Neural cell (in vitro differentiated cells): ENCODE measurements around the gene TSPAN15. TPM values are rescaled to one million over a fixed set of nuclear protein-coding genes. Genes with fewer than 3 reads are reported as not detected.

Experiments used
- H2AFZ ChIP-seq: fragments of 200-600, 300-800 bp; sonication (generic), shearing (Covaris generic); 2 replicates; pipeline ENCODE4 v1.6.0; 2014; ENCODE audit warnings: low read depth, mild to moderate bottlenecking, antibody characterized with exemption, low read length, moderate library complexity
- H3F3A ChIP-seq: fragments of 200-600 bp; shearing (Covaris generic); 2 replicates; pipeline ENCODE4 v1.6.1; 2016; ENCODE audit warnings: mild to moderate bottlenecking, moderate library complexity, mixed read lengths, antibody characterized with exemption, low read length; ENCODE audit not compliant: insufficient read depth, poor library complexity, severe bottlenecking
- H3K27ac ChIP-seq: fragments of 200-600, 300-800 bp; sonication (generic), shearing (Covaris generic); 2 replicates; pipeline ENCODE4 v1.5.1; 2014; ENCODE audit warnings: mild to moderate bottlenecking, low read length, moderate library complexity
- H3K27me3 ChIP-seq: fragments of 300-800, 200-600 bp; sonication (generic), shearing (Covaris generic); 2 replicates; pipeline ENCODE4 v1.6.0; 2014; ENCODE audit warnings: mild to moderate bottlenecking, low read depth, low read length, moderate library complexity; ENCODE audit not compliant: insufficient read depth
- H3K36me3 ChIP-seq: fragments of 300-800, 200-600 bp; sonication (generic), shearing (Covaris generic); 2 replicates; pipeline ENCODE4 v1.5.1; 2014; ENCODE audit warnings: mild to moderate bottlenecking, antibody characterized with exemption, low read length, moderate library complexity; ENCODE audit not compliant: insufficient read depth
- H3K4me2 ChIP-seq: fragments of 300-800, 200-600 bp; sonication (generic), shearing (Covaris generic); 2 replicates; pipeline ENCODE4 v1.6.0; 2014; ENCODE audit warnings: mild to moderate bottlenecking, low read length
- H3K4me3 ChIP-seq: fragments of 300-800, 200-600 bp; sonication (generic), shearing (Covaris generic); 2 replicates; pipeline ENCODE4 v1.5.1; 2014; ENCODE audit warnings: mild to moderate bottlenecking, low read length, moderate library complexity
- H3K79me2 ChIP-seq: fragments of 200-600 bp; shearing (Covaris generic); replicated peaks from 2 replicates; pipeline ENCODE4 v1.6.0; 2014; ENCODE audit warnings: mild to moderate bottlenecking, low read length, moderate library complexity; ENCODE audit not compliant: insufficient read depth
- H3K9ac ChIP-seq: fragments of 300-800, 200-600 bp; sonication (generic), shearing (Covaris generic); 2 replicates; pipeline ENCODE4 v1.6.1; 2016; ENCODE audit warnings: mild to moderate bottlenecking, low read length, mixed read lengths
- H3K9me2 ChIP-seq: fragments of 200-600 bp; shearing (Covaris generic); 2 replicates; pipeline ENCODE4 v1.6.1; 2016; ENCODE audit warnings: mild to moderate bottlenecking, low read length, mixed read lengths; ENCODE audit not compliant: insufficient read depth
- H3K9me3 ChIP-seq: fragments of 200-600, 300-800 bp; sonication (generic), shearing (Covaris generic); 2 replicates; pipeline ENCODE4 v1.6.1; 2016; ENCODE audit warnings: mild to moderate bottlenecking, mixed run types, low read length, moderate library complexity, mixed read lengths
- H4K20me1 ChIP-seq: fragments of 200-600 bp; shearing (Covaris generic); 2 replicates; pipeline ENCODE4 v1.6.1; 2016; ENCODE audit warnings: mild to moderate bottlenecking, mixed run types; ENCODE audit not compliant: insufficient read depth
- EP300 ChIP-seq: fragments of 450-650 bp; conservative IDR thresholded peaks from 2 replicates; pipeline ENCODE4 v1.6.1; 2014; ENCODE audit warnings: antibody characterized with exemption, mild to moderate bottlenecking, moderate library complexity; ENCODE audit not compliant: poor library complexity, severe bottlenecking
- EZH2 ChIP-seq: fragments of 200-600, 300-800 bp; shearing (Covaris generic), sonication (generic); IDR thresholded peaks from 2 replicates; pipeline ENCODE4 v1.6.1; 2014; ENCODE audit warnings: antibody characterized with exemption, low read length, borderline replicate concordance, mild to moderate bottlenecking; ENCODE audit not compliant: insufficient read depth, poor library complexity, severe bottlenecking
- MXI1 ChIP-seq: fragments of 450-650 bp; conservative IDR thresholded peaks from 2 replicates; pipeline ENCODE4 v1.6.1; 2014; ENCODE audit warnings: antibody characterized with exemption, mild to moderate bottlenecking; ENCODE audit not compliant: poor library complexity, severe bottlenecking
- POLR2AphosphoS5 ChIP-seq: IDR thresholded peaks from 2 replicates; pipeline ENCODE4 v1.6.1; 2012
- RAD21 ChIP-seq: fragments of 450-650 bp; conservative IDR thresholded peaks from 2 replicates; pipeline ENCODE4 v1.6.1; 2014; ENCODE audit warnings: antibody characterized with exemption, mild to moderate bottlenecking, moderate library complexity
- SMC3 ChIP-seq: fragments of 450-650 bp; conservative IDR thresholded peaks from 2 replicates; pipeline ENCODE4 v1.6.1; 2014; ENCODE audit warnings: antibody characterized with exemption, mild to moderate bottlenecking, moderate library complexity; ENCODE audit not compliant: poor library complexity
- TAF1 ChIP-seq: IDR thresholded peaks from 2 replicates; pipeline ENCODE4 v1.6.1; 2012; ENCODE audit warnings: low read depth
- polyA plus RNA-seq: library from polyadenylated mRNA; depleted of rRNA; stranded (reverse); fragments of >200 nt; gene quantifications from 2 replicates; pipeline ENCODE4 v1.2.3, GENCODE V29; 2014
- TF ChIP-seq, protein P1 (sequence below): IDR thresholded peaks from 2 replicates; pipeline ENCODE4 v1.6.1; 2012; ENCODE audit warnings: borderline replicate concordance
- TF ChIP-seq, protein P2 (sequence below): fragments of 450-650 bp; IDR thresholded peaks from 2 replicates; pipeline ENCODE4 v1.5.1; 2014; ENCODE audit warnings: antibody characterized with exemption, mild to moderate bottlenecking, moderate library complexity; ENCODE audit not compliant: poor library complexity, severe bottlenecking

The TSPAN15 gene
- polyA plus RNA-seq, 1 donor from 2014 or later, result 1.2 TPM

DNA sequence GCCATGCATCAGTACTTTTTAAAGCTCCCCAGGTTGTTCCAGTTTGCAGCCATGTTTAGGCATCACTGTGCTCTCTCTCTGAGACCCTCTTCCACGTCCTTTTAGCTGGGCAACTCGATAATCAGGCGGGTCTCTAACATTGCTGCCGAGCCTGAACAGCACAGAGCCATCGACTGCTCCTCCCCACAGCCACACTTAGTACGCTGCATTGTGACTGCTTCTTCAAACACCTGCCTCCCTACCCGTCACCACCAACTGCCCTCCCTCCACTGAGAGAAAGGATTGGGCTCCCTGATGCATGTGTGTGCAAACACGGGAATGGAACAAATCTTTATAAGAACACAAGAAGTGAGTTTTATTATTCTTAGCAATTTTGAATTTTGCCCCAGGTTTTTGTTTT is 23.1 kb upstream of the TSPAN15 start:
- H3K9me3 ChIP-seq, result no peaks in the 10 kb centered on the region
- TF ChIP-seq RAD21 (no peak), SMC3 (no peak), EP300 (no peak), TAF1 (no peak), MXI1 (no peak), EZH2 (no peak), POLR2AphosphoS5 (no peak)
- TF ChIP-seq, protein P1, sequence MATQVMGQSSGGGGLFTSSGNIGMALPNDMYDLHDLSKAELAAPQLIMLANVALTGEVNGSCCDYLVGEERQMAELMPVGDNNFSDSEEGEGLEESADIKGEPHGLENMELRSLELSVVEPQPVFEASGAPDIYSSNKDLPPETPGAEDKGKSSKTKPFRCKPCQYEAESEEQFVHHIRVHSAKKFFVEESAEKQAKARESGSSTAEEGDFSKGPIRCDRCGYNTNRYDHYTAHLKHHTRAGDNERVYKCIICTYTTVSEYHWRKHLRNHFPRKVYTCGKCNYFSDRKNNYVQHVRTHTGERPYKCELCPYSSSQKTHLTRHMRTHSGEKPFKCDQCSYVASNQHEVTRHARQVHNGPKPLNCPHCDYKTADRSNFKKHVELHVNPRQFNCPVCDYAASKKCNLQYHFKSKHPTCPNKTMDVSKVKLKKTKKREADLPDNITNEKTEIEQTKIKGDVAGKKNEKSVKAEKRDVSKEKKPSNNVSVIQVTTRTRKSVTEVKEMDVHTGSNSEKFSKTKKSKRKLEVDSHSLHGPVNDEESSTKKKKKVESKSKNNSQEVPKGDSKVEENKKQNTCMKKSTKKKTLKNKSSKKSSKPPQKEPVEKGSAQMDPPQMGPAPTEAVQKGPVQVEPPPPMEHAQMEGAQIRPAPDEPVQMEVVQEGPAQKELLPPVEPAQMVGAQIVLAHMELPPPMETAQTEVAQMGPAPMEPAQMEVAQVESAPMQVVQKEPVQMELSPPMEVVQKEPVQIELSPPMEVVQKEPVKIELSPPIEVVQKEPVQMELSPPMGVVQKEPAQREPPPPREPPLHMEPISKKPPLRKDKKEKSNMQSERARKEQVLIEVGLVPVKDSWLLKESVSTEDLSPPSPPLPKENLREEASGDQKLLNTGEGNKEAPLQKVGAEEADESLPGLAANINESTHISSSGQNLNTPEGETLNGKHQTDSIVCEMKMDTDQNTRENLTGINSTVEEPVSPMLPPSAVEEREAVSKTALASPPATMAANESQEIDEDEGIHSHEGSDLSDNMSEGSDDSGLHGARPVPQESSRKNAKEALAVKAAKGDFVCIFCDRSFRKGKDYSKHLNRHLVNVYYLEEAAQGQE, result no peak
- TF ChIP-seq, protein P2, sequence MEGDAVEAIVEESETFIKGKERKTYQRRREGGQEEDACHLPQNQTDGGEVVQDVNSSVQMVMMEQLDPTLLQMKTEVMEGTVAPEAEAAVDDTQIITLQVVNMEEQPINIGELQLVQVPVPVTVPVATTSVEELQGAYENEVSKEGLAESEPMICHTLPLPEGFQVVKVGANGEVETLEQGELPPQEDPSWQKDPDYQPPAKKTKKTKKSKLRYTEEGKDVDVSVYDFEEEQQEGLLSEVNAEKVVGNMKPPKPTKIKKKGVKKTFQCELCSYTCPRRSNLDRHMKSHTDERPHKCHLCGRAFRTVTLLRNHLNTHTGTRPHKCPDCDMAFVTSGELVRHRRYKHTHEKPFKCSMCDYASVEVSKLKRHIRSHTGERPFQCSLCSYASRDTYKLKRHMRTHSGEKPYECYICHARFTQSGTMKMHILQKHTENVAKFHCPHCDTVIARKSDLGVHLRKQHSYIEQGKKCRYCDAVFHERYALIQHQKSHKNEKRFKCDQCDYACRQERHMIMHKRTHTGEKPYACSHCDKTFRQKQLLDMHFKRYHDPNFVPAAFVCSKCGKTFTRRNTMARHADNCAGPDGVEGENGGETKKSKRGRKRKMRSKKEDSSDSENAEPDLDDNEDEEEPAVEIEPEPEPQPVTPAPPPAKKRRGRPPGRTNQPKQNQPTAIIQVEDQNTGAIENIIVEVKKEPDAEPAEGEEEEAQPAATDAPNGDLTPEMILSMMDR, result no peak
- H2AFZ ChIP-seq, result no peak overlapping the region
- no peaks in the 10 kb centered on the region for H3K79me2 ChIP-seq
- no peak overlapping the region for H3K9ac ChIP-seq
- H3K36me3 ChIP-seq, result no peaks in the 10 kb centered on the region
- no peaks in the 10 kb centered on the region for H4K20me1 ChIP-seq
- no peak overlapping the region for H3K4me3 ChIP-seq
- no peaks in the 10 kb centered on the region for H3K27me3 ChIP-seq
- H3F3A ChIP-seq, result no peaks in the 10 kb centered on the region
- H3K27ac ChIP-seq, result no peak overlapping the region
- H3K4me2 ChIP-seq, result no peak overlapping the region
- no peaks in the 10 kb centered on the region for H3K9me2 ChIP-seq

DNA sequence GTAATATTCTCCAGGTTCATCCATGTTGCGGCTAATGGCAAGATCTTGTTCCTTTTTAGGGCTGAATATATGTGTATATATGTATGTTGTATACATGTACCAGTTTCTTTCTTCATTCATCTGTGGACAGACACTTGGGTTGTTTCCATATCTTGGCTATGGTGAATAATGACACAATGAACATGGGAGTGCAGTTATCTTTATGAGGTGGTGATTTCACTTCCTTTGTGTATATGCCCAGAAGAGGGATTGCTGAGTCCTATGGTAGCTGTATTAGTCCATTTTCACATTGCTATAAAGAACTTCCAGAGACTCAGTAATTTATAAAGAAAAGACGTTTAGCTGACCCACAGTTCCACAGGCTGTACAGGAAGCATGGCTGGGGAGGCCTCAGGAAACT is 17.1 kb upstream of the TSPAN15 start:
- H3K9me2 ChIP-seq, result no peaks in the 10 kb centered on the region
- H3K27ac ChIP-seq, result no peak overlapping the region
- no peaks in the 10 kb centered on the region for H4K20me1 ChIP-seq
- H3K4me2 ChIP-seq, result no peak overlapping the region
- H3K9ac ChIP-seq, result no peak overlapping the region
- H2AFZ ChIP-seq, result no peak overlapping the region
- TF ChIP-seq POLR2AphosphoS5 (no peak), EZH2 (no peak), RAD21 (no peak), EP300 (no peak), SMC3 (no peak), MXI1 (no peak), TAF1 (no peak)
- TF ChIP-seq, protein P2, result no peak
- TF ChIP-seq, protein P1, result no peak
- no peaks in the 10 kb centered on the region for H3K79me2 ChIP-seq
- H3F3A ChIP-seq, result no peaks in the 10 kb centered on the region
- no peaks in the 10 kb centered on the region for H3K27me3 ChIP-seq
- H3K4me3 ChIP-seq, result no peak overlapping the region
- H3K36me3 ChIP-seq, result no peaks in the 10 kb centered on the region
- no peaks in the 10 kb centered on the region for H3K9me3 ChIP-seq
